T-helper 2 cell treated with Interferon-gamma antibody and Interleukin-4, amounts not matched to agents 5 μg/mL and 100 μg/mL, for 36 hours (primary cell): ENCODE results near the gene CCDC154.
"Not testable (repeated sequence)": the region's sequence is repeated elsewhere in the genome, so short reads cannot be mapped to it uniquely, and the experiment has no call there.

Experiments
- DNase-seq: peaks from one replicate; pipeline ENCODE4 v3.0.0; 2021; ENCODE audit warnings: low spot score
- H3K27ac Mint-ChIP-seq: one replicate; pipeline ENCODE4 v1.8.0; 2021; ENCODE audit warnings: mild to moderate bottlenecking, mixed read lengths
- H3K27me3 Mint-ChIP-seq: one replicate; pipeline ENCODE4 v1.8.0; 2021; ENCODE audit warnings: low read depth, mixed read lengths
- H3K36me3 Mint-ChIP-seq: one replicate; pipeline ENCODE4 v1.8.0; 2021; ENCODE audit warnings: low read depth, mixed read lengths
- H3K4me1 Mint-ChIP-seq: one replicate; pipeline ENCODE4 v1.8.0; 2021; ENCODE audit warnings: low read depth, mixed read lengths
- H3K4me3 Mint-ChIP-seq: one replicate; pipeline ENCODE4 v1.8.0; 2022; ENCODE audit warnings: mild to moderate bottlenecking, moderate library complexity, mixed read lengths
- H3K9me3 Mint-ChIP-seq: one replicate; pipeline ENCODE4 v1.8.0; 2021; ENCODE audit warnings: mixed read lengths

Gene CCDC154

GRCh38 chr16:1442697-1443096 is 1.7 kb downstream of the CCDC154 start:
- Mint-ChIP-seq H3K4me3 (no peak overlapping the region), H3K9me3 (no peaks in the 10 kb centered on the region), H3K27ac (no peak overlapping the region), H3K4me1 (no peaks in the 10 kb centered on the region), H3K36me3 (no peaks in the 10 kb centered on the region), H3K27me3 (no peaks in the 10 kb centered on the region)
- no peak for DNase-seq

GRCh38 chr16:1441391-1441829 is 2.9 kb downstream of the CCDC154 start:
- Mint-ChIP-seq H3K4me3 (no peak overlapping the region), H3K27ac (no peak overlapping the region), H3K9me3 (no peaks in the 10 kb centered on the region), H3K36me3 (no peaks in the 10 kb centered on the region), H3K27me3 (no peaks in the 10 kb centered on the region), H3K4me1 (no peaks in the 10 kb centered on the region)
- no peak for DNase-seq

- H3K36me3 Mint-ChIP-seq, H3K4me3 Mint-ChIP-seq, H3K4me1 Mint-ChIP-seq, H3K27me3 Mint-ChIP-seq, H3K9me3 Mint-ChIP-seq, H3K27ac Mint-ChIP-seq, DNase-seq: not testable (repeated sequence)
These were observed 4.7 kb downstream of the CCDC154 start for GRCh38 chr16:1439699-1440074.

GRCh38 chr16:1439058-1439698 is 5.2 kb downstream of the CCDC154 start:
- Mint-ChIP-seq H3K27ac (no peak overlapping the region), H3K4me1 (no peaks in the 10 kb centered on the region), H3K4me3 (no peak overlapping the region), H3K36me3 (no peaks in the 10 kb centered on the region), H3K27me3 (no peaks in the 10 kb centered on the region), H3K9me3 (no peaks in the 10 kb centered on the region)
- no peak for DNase-seq

- no peaks in the 10 kb centered on the region for H3K9me3 Mint-ChIP-seq
- H3K27ac Mint-ChIP-seq, result no peak overlapping the region
- H3K4me3 Mint-ChIP-seq, result no peak overlapping the region
- H3K4me1 Mint-ChIP-seq, result no peaks in the 10 kb centered on the region
- H3K27me3 Mint-ChIP-seq, result no peaks in the 10 kb centered on the region
- DNase-seq, result no peak
- H3K36me3 Mint-ChIP-seq, result no peaks in the 10 kb centered on the region
These were observed 5.9 kb downstream of the CCDC154 start for GRCh38 chr16:1438229-1439057.

GRCh38 chr16:1437606-1438005 is 6.8 kb downstream of the CCDC154 start:
- H3K9me3 Mint-ChIP-seq, result no peaks in the 10 kb centered on the region
- no peaks in the 10 kb centered on the region for H3K36me3 Mint-ChIP-seq
- H3K27me3 Mint-ChIP-seq, result no peaks in the 10 kb centered on the region
- no peak for DNase-seq
- no peak overlapping the region for H3K4me3 Mint-ChIP-seq
- no peak overlapping the region for H3K27ac Mint-ChIP-seq
- H3K4me1 Mint-ChIP-seq, result no peaks in the 10 kb centered on the region

GRCh38 chr16:1436731-1437355 is 7.5 kb downstream of the CCDC154 start:
- H3K9me3 Mint-ChIP-seq, result no peaks in the 10 kb centered on the region
- H3K27me3 Mint-ChIP-seq, result no peaks in the 10 kb centered on the region
- H3K27ac Mint-ChIP-seq, result no peak overlapping the region
- no peaks in the 10 kb centered on the region for H3K4me1 Mint-ChIP-seq
- no peak for DNase-seq
- H3K36me3 Mint-ChIP-seq, result no peaks in the 10 kb centered on the region
- no peak overlapping the region for H3K4me3 Mint-ChIP-seq

- H3K27me3 Mint-ChIP-seq, result no peaks in the 10 kb centered on the region
- no peak overlapping the region for H3K4me3 Mint-ChIP-seq
- H3K27ac Mint-ChIP-seq, result no peak overlapping the region
- DNase-seq, result no peak
- H3K4me1 Mint-ChIP-seq, result no peaks in the 10 kb centered on the region
- no peaks in the 10 kb centered on the region for H3K9me3 Mint-ChIP-seq
- no peaks in the 10 kb centered on the region for H3K36me3 Mint-ChIP-seq
These were observed 8.2 kb downstream of the CCDC154 start for GRCh38 chr16:1435921-1436697.

GRCh38 chr16:1434644-1435592 is 9.4 kb downstream of the CCDC154 start:
- no peak overlapping the region for H3K4me3 Mint-ChIP-seq
- no peaks in the 10 kb centered on the region for H3K4me1 Mint-ChIP-seq
- H3K27me3 Mint-ChIP-seq, result no peaks in the 10 kb centered on the region
- no peak overlapping the region for H3K27ac Mint-ChIP-seq
- H3K36me3 Mint-ChIP-seq, result no peaks in the 10 kb centered on the region
- H3K9me3 Mint-ChIP-seq, result no peaks in the 10 kb centered on the region
- DNase-seq, result no peak

GRCh38 chr16:1433756-1434155 is 10.6 kb downstream of the CCDC154 start:
- H3K27me3 Mint-ChIP-seq, result no peaks in the 10 kb centered on the region
- no peaks in the 10 kb centered on the region for H3K36me3 Mint-ChIP-seq
- no peaks in the 10 kb centered on the region for H3K9me3 Mint-ChIP-seq
- no peak overlapping the region for H3K27ac Mint-ChIP-seq
- H3K4me1 Mint-ChIP-seq, result no peaks in the 10 kb centered on the region
- DNase-seq, result no peak
- no peak overlapping the region for H3K4me3 Mint-ChIP-seq

- Mint-ChIP-seq H3K36me3 (no peaks in the 10 kb centered on the region), H3K9me3 (no peaks in the 10 kb centered on the region), H3K4me1 (no peaks in the 10 kb centered on the region), H3K4me3 (no peak overlapping the region), H3K27me3 (no peaks in the 10 kb centered on the region), H3K27ac (no peak overlapping the region)
- DNase-seq, result no peak
These were observed 11.1 kb downstream of the CCDC154 start for GRCh38 chr16:1433263-1433560.

GRCh38 chr16:1432388-1433262 is 11.7 kb downstream of the CCDC154 start:
- Mint-ChIP-seq H3K27me3 (no peaks in the 10 kb centered on the region), H3K36me3 (no peaks in the 10 kb centered on the region), H3K27ac (no peak overlapping the region), H3K9me3 (no peaks in the 10 kb centered on the region), H3K4me1 (no peaks in the 10 kb centered on the region), H3K4me3 (no peak overlapping the region)
- DNase-seq, result no peak
